ENCODE results near the gene SLC6A6.

- TF ChIP-seq EZH2phosphoT487 (IDR thresholded peaks at IDR 0.05) (no peak), CTCF (IDR thresholded peaks at IDR 0.05) (no peak), EZH2 (IDR thresholded peaks at IDR 0.05) (no peak)
Observed at GRCh38 chr3:14507757-14508504, 105.5 kb downstream of the SLC6A6 start.

Measured in neural progenitor cell (in vitro differentiated cells).